SK-N-SH treated with all-trans-retinoic acid at 6 μM for 48 hours (cell line): ENCODE measurements around the gene BCL2L13.

Experiments used
- CSDC2 ChIP-seq: fragments of 250-450 bp; sonication (Bioruptor Pico); IDR thresholded peaks from 2 replicates; pipeline ENCODE4 v1.5.0; 2020; ENCODE audit warnings: mild to moderate bottlenecking, moderate library complexity
- ISL1 ChIP-seq: fragments of 250-450 bp; sonication (Bioruptor Pico); IDR thresholded peaks from 2 replicates; pipeline ENCODE4 v2.1.2; 2022; ENCODE audit warnings: mild to moderate bottlenecking, moderate library complexity
- PATZ1 ChIP-seq: fragments of 250-450 bp; sonication (Bioruptor Pico); IDR thresholded peaks from 2 replicates; pipeline ENCODE4 v1.8.0; 2020; ENCODE audit warnings: mild to moderate bottlenecking, moderate library complexity, borderline replicate concordance
- PPARA ChIP-seq: fragments of 250-450 bp; sonication (Bioruptor Pico); IDR thresholded peaks from 2 replicates; pipeline ENCODE4 v1.5.0; 2020; ENCODE audit warnings: mild to moderate bottlenecking, borderline replicate concordance
- RARB ChIP-seq: fragments of 250-450 bp; sonication (Bioruptor Pico); IDR thresholded peaks from 2 replicates; pipeline ENCODE4 v1.8.0; 2021; ENCODE audit warnings: mild to moderate bottlenecking, moderate library complexity
- TCF4 ChIP-seq: fragments of 250-450 bp; sonication (Bioruptor Pico); IDR thresholded peaks from 2 replicates; pipeline ENCODE4 v1.8.0; 2021; ENCODE audit warnings: mild to moderate bottlenecking, moderate library complexity, borderline replicate concordance
- TOX ChIP-seq: fragments of 250-450 bp; sonication (Bioruptor Pico); IDR thresholded peaks from 2 replicates; pipeline ENCODE4 v1.8.0; 2021; ENCODE audit warnings: mild to moderate bottlenecking, moderate library complexity, borderline replicate concordance
- ZC3H10 ChIP-seq: fragments of 250-450 bp; sonication (Bioruptor Pico); IDR thresholded peaks from 2 replicates; pipeline ENCODE4 v1.5.1; 2021; ENCODE audit warnings: mild to moderate bottlenecking, moderate library complexity
- ZNF565 ChIP-seq: fragments of 450-650 bp; formaldehyde crosslinking; conservative IDR thresholded peaks from 2 replicates; pipeline ENCODE4 v1.5.0; 2020; ENCODE audit warnings: low read depth, mild to moderate bottlenecking, moderate library complexity
- ZNF70 ChIP-seq: fragments of 450-650 bp; formaldehyde crosslinking; IDR thresholded peaks from 2 replicates; pipeline ENCODE4 v1.5.0; 2020; ENCODE audit warnings: mild to moderate bottlenecking, moderate library complexity
- ZNF8 ChIP-seq: fragments of 450-650 bp; formaldehyde crosslinking; IDR thresholded peaks from 2 replicates; pipeline ENCODE4 v1.5.0; 2020; ENCODE audit warnings: mild to moderate bottlenecking, moderate library complexity

- TF ChIP-seq ZNF8 (CRISPR knock-in tag): no peak
- no peak for TF ChIP-seq TCF4 (CRISPR knock-in tag)
- no peak for TF ChIP-seq ISL1 (CRISPR knock-in tag)
- no peak for TF ChIP-seq TOX (CRISPR knock-in tag)
- no peak for TF ChIP-seq RARB
- TF ChIP-seq ZC3H10 (CRISPR knock-in tag): no peak
- TF ChIP-seq ZNF565 (CRISPR knock-in tag): no peak
- no peak for TF ChIP-seq ZNF70
- TF ChIP-seq PATZ1: no peak
- TF ChIP-seq CSDC2 (CRISPR knock-in tag): no peak
- no peak for TF ChIP-seq PPARA (CRISPR knock-in tag)
Observed at GRCh38 chr22:17761138-17761488, 122.6 kb downstream of the BCL2L13 start.
